ENCODE measurements around the gene ANKRD34A.

- no peak for TF ChIP-seq CTCF (IDR thresholded peaks at IDR 0.05)
- no peak for TF ChIP-seq POLR2A (IDR thresholded peaks at IDR 0.05)
Observed at GRCh38 chr1:145951526-145951925, 12.8 kb downstream of the ANKRD34A start.
